ENCODE data around the gene PI4KB.

The PI4KB gene

GRCh38 chr1:151336556-151336955, 9.3 kb upstream of the PI4KB start:
- DNase-seq (ENCODE audit: low read depth): no peak
- no peak overlapping the region for H3K4me3 ChIP-seq (ENCODE audit: low read depth, low read length)
- in situ Hi-C loops (cut with HindIII; ENCODE audit: low sequenced_read_pairs): no loop called here
- TF ChIP-seq CTCF (IDR thresholded peaks at IDR 0.05; ENCODE audit: low read depth, low read length, missing control alignments): no peak

- in situ Hi-C loops (cut with HindIII; ENCODE audit: low sequenced_read_pairs): no loop called here
- no peak for DNase-seq (ENCODE audit: low read depth)
- TF ChIP-seq CTCF (IDR thresholded peaks at IDR 0.05; ENCODE audit: low read depth, low read length, missing control alignments): no peak
- no peak overlapping the region for H3K4me3 ChIP-seq (ENCODE audit: low read depth, low read length)
Observed at GRCh38 chr1:151334822-151335221, 7.6 kb upstream of the PI4KB start.

- no peak for DNase-seq (ENCODE audit: low read depth)
- TF ChIP-seq CTCF (IDR thresholded peaks at IDR 0.05; ENCODE audit: low read depth, low read length, missing control alignments): no peak
- in situ Hi-C loops (cut with HindIII; ENCODE audit: low sequenced_read_pairs): no loop called here
- H3K4me3 ChIP-seq (ENCODE audit: low read depth, low read length): peak overlapping the region; percentile 83
Observed at GRCh38 chr1:151327903-151328674, 873 bp upstream of the PI4KB start.

GRCh38 chr1:151326619-151327222, 495 bp downstream of the PI4KB start:
- in situ Hi-C loops (cut with HindIII; ENCODE audit: low sequenced_read_pairs): no loop called here
- no peak for TF ChIP-seq CTCF (IDR thresholded peaks at IDR 0.05; ENCODE audit: low read depth, low read length, missing control alignments)
- no peak for DNase-seq (ENCODE audit: low read depth)
- H3K4me3 ChIP-seq (ENCODE audit: low read depth, low read length): peak overlapping the region; percentile 83

GRCh38 chr1:151325646-151326429, 1.4 kb downstream of the PI4KB start:
- peak overlapping the region; percentile 83 for H3K4me3 ChIP-seq (ENCODE audit: low read depth, low read length)
- in situ Hi-C loops (cut with HindIII; ENCODE audit: low sequenced_read_pairs): no loop called here
- no peak for DNase-seq (ENCODE audit: low read depth)
- TF ChIP-seq CTCF (IDR thresholded peaks at IDR 0.05; ENCODE audit: low read depth, low read length, missing control alignments): no peak

GRCh38 chr1:151325231-151325630, 2.0 kb downstream of the PI4KB start:
- H3K4me3 ChIP-seq (ENCODE audit: low read depth, low read length): peak overlapping the region; percentile 83
- no peak for DNase-seq (ENCODE audit: low read depth)
- no peak for TF ChIP-seq CTCF (IDR thresholded peaks at IDR 0.05; ENCODE audit: low read depth, low read length, missing control alignments)
- in situ Hi-C loops (cut with HindIII; ENCODE audit: low sequenced_read_pairs): no loop called here
